ENCODE data around the gene NHERF2.

- TF ChIP-seq CTCF (IDR thresholded peaks at IDR 0.05; ENCODE audit: low read depth, low read length) (no peak), POLR2A (IDR thresholded peaks at IDR 0.05; ENCODE audit: extremely low read depth, insufficient read length) (no peak)
Observed at GRCh38 chr16:1989209-1990100, 37.2 kb upstream of the NHERF2 start, which contains the start of gene SYNGR3.

Data from NB4 (cell line).